GM18907 (cell line): ENCODE data around the gene ZSCAN30.

Experiments used
- ATAC-seq: cut with Tn5 transposase; IDR thresholded peaks from one replicate; pipeline ENCODE4 v1.9.1; 2021; ENCODE audit warnings: mild to moderate bottlenecking, moderate library complexity; ENCODE audit not compliant: unreplicated experiment

Gene ZSCAN30

GRCh38 chr18:35290094-35290735 is at the start of gene ZSCAN30:
Gene ZSCAN30, minus strand, starts transcription at chr18:35290229. Its CDS starts 25,877 bp downstream, at chr18:35264352.
- ATAC-seq, result peak; percentile 94

- ATAC-seq, result no peak
Measured at GRCh38 chr18:35337286-35337685, 47.3 kb upstream of the ZSCAN30 start.

GRCh38 chr18:35335866-35336265 is 45.8 kb upstream of the ZSCAN30 start:
- no peak for ATAC-seq

GRCh38 chr18:35334821-35335220 is 44.8 kb upstream of the ZSCAN30 start:
- ATAC-seq, result no peak

GRCh38 chr18:35334212-35334611 is 44.2 kb upstream of the ZSCAN30 start:
- ATAC-seq, result no peak

- ATAC-seq, result no peak
Measured at GRCh38 chr18:35331367-35332087, 41.5 kb upstream of the ZSCAN30 start.

- no peak for ATAC-seq
Measured at GRCh38 chr18:35328868-35329267, 38.8 kb upstream of the ZSCAN30 start.

- ATAC-seq, result no peak
Measured at GRCh38 chr18:35326695-35327387, 36.8 kb upstream of the ZSCAN30 start.

GRCh38 chr18:35324926-35325655 is 35.1 kb upstream of the ZSCAN30 start:
- no peak for ATAC-seq

- no peak for ATAC-seq
Measured at GRCh38 chr18:35322486-35323458, 32.7 kb upstream of the ZSCAN30 start.

GRCh38 chr18:35311496-35311895 is 21.5 kb upstream of the ZSCAN30 start:
- ATAC-seq, result no peak

- no peak for ATAC-seq
Measured at GRCh38 chr18:35306588-35307250, 16.7 kb upstream of the ZSCAN30 start.

- no peak for ATAC-seq
Measured at GRCh38 chr18:35303610-35304009, 13.6 kb upstream of the ZSCAN30 start.

- no peak for ATAC-seq
Measured at GRCh38 chr18:35296060-35296459, 6.0 kb upstream of the ZSCAN30 start.

- no peak for ATAC-seq
Measured at GRCh38 chr18:35291166-35291565, 1.1 kb upstream of the ZSCAN30 start.

- peak; percentile 43 for ATAC-seq
Measured at GRCh38 chr18:35289727-35290093, 319 bp downstream of the ZSCAN30 start.

- peak; percentile 12 for ATAC-seq
Measured at GRCh38 chr18:35289293-35289692, 736 bp downstream of the ZSCAN30 start.

GRCh38 chr18:35284841-35285240 is 5.2 kb downstream of the ZSCAN30 start:
- no peak for ATAC-seq

GRCh38 chr18:35283923-35284794 is 5.9 kb downstream of the ZSCAN30 start:
- ATAC-seq, result no peak
